Stimulated activated CD8-positive, alpha-beta memory T cell treated with anti-CD3 and anti-CD28 coated beads, Interleukin-4, amount 100 ng/mL, for 24 hours (primary cell): ENCODE measurements around the gene UBXN1.

Experiments
- DNase-seq: peaks from one replicate; pipeline ENCODE4 v3.0.0-alpha.2; 2020; ENCODE audit warnings: low read depth

Gene UBXN1

DNA sequence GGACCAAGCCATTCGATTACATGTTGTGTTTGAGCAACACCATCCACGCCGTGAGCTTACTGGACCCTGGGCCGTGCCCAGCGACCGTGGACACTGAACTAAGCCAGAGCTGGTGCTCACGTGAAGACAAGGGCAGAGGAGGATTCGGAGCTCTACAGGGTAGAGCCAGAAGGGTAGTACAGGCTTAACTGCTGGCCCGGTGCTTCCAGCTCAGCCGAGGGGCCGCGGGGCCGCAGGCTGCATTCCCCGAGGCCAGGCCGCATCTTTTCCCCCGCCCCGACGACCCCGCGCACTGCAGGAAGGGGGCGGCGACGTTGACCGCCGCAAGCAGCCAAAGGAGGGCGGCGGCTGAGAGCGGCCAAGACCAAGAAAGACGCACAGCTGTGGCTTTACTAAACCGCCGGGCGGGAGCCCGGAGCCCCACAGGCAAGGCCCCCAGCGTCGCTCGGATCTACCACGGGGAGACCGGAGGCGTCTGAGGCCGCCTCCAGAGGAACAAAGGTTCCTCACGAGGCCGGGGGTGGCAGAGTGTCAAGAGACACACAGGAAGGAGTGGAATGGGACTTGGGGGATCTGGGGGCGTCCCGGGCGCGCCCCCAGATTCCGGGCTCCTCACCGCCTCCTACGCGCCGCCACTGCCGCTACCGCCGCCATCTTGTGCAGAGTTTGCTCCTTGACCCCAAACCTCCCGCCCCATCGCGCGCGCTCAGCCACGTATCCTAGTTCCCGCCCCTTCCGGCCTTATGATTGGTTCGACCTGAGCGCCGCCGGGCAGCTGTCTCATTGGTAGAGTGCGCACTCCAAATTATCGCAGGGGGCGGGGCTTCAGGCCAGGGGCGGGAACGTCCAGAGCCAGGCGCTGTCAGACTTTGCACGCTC is 32.7 kb downstream of the UBXN1 start, which contains the start of gene GANAB:
TSS of gene GANAB (minus strand) at position 668 of the 879 bp plus-strand sequence. CDS start at position 654, 14 bp downstream.
- peak; percentile 99 for DNase-seq

DNA sequence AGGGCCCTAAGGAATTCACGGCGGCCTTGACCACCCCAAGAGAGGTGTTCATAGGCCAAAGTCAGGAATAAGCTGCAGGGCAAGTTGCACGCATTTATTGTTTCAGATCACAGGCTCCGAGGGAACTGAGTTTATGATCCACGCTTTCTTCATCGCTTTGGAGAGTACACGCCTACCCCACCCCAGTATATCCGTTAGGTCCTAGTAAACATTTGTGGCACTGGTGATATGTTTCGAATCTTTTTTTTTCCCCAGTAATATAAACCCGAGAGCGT is 33.3 kb downstream of the UBXN1 start:
- no peak for DNase-seq

- no peak for DNase-seq
These were observed 34.7 kb downstream of the UBXN1 start for GRCh38 chr11:62644220-62644619.

DNA sequence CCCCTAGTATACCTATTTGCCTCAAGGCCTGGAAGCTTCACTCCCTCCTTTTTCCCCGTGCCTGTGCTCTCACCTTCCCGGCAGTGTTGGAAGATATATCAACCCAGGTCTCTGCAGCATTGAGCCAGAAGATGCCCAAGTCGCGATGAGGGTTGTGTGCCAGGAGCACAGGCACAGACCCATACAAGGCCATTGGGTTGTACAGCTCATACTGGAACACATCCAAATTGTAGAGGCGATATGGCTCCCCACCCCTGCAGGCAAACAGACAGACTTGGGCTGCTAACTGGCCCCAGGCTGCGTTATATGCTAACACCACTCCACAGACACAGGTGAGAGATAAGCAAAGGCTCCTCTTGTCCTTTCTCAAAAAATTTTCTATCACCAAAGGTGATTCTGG is 46.4 kb downstream of the UBXN1 start:
- no peak for DNase-seq

DNA sequence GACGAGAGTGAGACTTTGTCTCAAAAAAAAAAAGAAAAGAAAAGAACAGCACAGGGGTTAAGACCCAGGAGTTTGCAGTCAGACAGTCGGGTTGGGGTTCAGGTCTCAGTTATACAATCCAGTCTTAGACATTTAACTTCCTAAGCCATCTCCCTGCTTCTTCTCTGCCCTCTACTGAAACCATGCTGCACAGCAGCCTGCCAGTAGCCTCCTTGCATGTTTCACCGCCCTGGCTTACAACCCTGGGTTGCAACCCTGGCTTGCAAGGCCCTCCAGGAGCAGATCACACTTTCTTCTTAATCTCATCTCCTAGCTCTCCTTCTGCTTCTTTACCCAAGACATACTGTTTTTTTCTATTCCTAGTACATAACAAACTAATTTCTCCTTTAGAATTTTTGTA is 51.2 kb downstream of the UBXN1 start:
- DNase-seq, result no peak
